Erythroblast (primary cell): Measurements from ENCODE around the gene CALN1.

Experiments
- GATA1 ChIP-seq: IDR thresholded peaks from 2 replicates; pipeline ENCODE4 v1.6.1; 2011; ENCODE audit warnings: low read depth, mild to moderate bottlenecking, control low read depth, low read length, moderate library complexity
- POLR2A ChIP-seq: IDR thresholded peaks from 2 replicates; pipeline ENCODE4 v1.6.1; 2011; ENCODE audit warnings: mild to moderate bottlenecking, low read length

- TF ChIP-seq POLR2A (no peak), GATA1 (no peak)
These were observed 293.8 kb downstream of the CALN1 start for GRCh38 chr7:72118366-72118765.
